Activated CD8-positive, alpha-beta T cell treated with anti-CD3 and anti-CD28 coated beads, Interleukin-2, amount 10 ng/mL, durations not matched to agents 7 days and 5 days (primary cell): Measurements from ENCODE around the gene TMEM139. TPM values are rescaled to one million over a fixed set of nuclear protein-coding genes. Genes with fewer than 3 reads are reported as not detected.
"Not testable (repeated sequence)": the region's sequence is repeated elsewhere in the genome, so short reads cannot be mapped to it uniquely, and the experiment has no call there.

ENCODE experiments used
- ATAC-seq: fragments of 150-1000 bp; cut with Tn5 transposase; one replicate; pipeline ENCODE4 v1.10.0; 2021; ENCODE audit warnings: moderate library complexity
- CTCF ChIA-PET: fragments of 350-600 bp; sonication (Branson Sonifier 250); formaldehyde crosslinking; loops from one replicate; lab custom pipeline; 2021; ENCODE audit warnings: antibody characterized with exemption; lab: Charles Lee
- POLR2A ChIA-PET: fragments of 350-600 bp; sonication (Branson Sonifier 250); formaldehyde crosslinking; loops from one replicate; lab custom pipeline; 2021; ENCODE audit warnings: antibody characterized with exemption; lab: Charles Lee
- DNase-seq: peaks from one replicate; pipeline ENCODE4 v3.0.0-alpha.2; 2020
- H3K27ac Mint-ChIP-seq: one replicate; pipeline ENCODE4 v1.8.0; 2021; ENCODE audit warnings: mild to moderate bottlenecking, mixed read lengths
- H3K27me3 Mint-ChIP-seq: one replicate; pipeline ENCODE4 v1.8.0; 2021; ENCODE audit warnings: low read depth, mixed read lengths
- H3K36me3 Mint-ChIP-seq: one replicate; pipeline ENCODE4 v1.8.0; 2021; ENCODE audit warnings: low read depth, mixed read lengths
- H3K4me1 Mint-ChIP-seq: one replicate; pipeline ENCODE4 v1.8.0; 2021; ENCODE audit warnings: low read depth, mixed read lengths
- H3K4me3 Mint-ChIP-seq: one replicate; pipeline ENCODE4 v1.8.0; 2021; ENCODE audit warnings: mild to moderate bottlenecking, mixed read lengths
- H3K9me3 Mint-ChIP-seq: one replicate; pipeline ENCODE4 v1.8.0; 2022; ENCODE audit warnings: mixed read lengths; ENCODE audit not compliant: insufficient read depth
- total RNA-seq, 2 experiments: library from RNA; stranded (reverse); gene quantifications; one replicate each; pipeline ENCODE4 v1.2.3, GENCODE V29; 2021

The TMEM139 gene
- total RNA-seq, 2 experiments from 2014 or later: 0.29 to 0.65 TPM

- peaks cover 52% of the 10 kb centered on the region for H3K4me1 Mint-ChIP-seq
- POLR2A ChIA-PET: interaction anchor here (0.9 to 1.0 kb wide), 3 partner anchors 29 to 450 kb away, joined by 3 to 6 read pairs (median 3); partner anchors contain the start of gene CASP2
Measured at GRCh38 chr7:143258831-143259230, 25.9 kb upstream of the TMEM139 start.

GRCh38 chr7:143259765-143260164, 25.0 kb upstream of the TMEM139 start:
- Mint-ChIP-seq H3K36me3 (peaks cover 23% of the 10 kb centered on the region), H3K27ac (peak overlapping the region; percentile 1), H3K4me3 (no peak overlapping the region), H3K27me3 (no peaks in the 10 kb centered on the region), H3K9me3 (peaks cover 1% of the 10 kb centered on the region), H3K4me1 (peaks cover 54% of the 10 kb centered on the region)
- ATAC-seq: no peak
- CTCF ChIA-PET: interaction anchor here (1.0 to 16.4 kb wide), 6 partner anchors 10 to 45 kb away, joined by 3 to 224 read pairs (median 4); no protein-coding TSS in a partner anchor
- DNase-seq: no peak
- POLR2A ChIA-PET: interaction anchor here (1.0 to 1.2 kb wide), 2 partner anchors 28 to 36 kb away, joined by 3 to 5 read pairs; partner anchors contain the start of gene CASP2

More at GRCh38 chr7:143258831-143259230, 25.9 kb upstream of the TMEM139 start:
- ATAC-seq (no peak), DNase-seq (no peak)
- Mint-ChIP-seq H3K36me3 (peaks cover 21% of the 10 kb centered on the region), H3K4me3 (peak overlapping the region; percentile 34), H3K9me3 (peaks cover 11% of the 10 kb centered on the region), H3K27me3 (no peaks in the 10 kb centered on the region), H3K27ac (peak overlapping the region; percentile 67)
- CTCF ChIA-PET: interaction anchor here (0.6 to 16.4 kb wide), 10 partner anchors 12 to 157 kb away, joined by 3 to 224 read pairs (median 3); no protein-coding TSS in a partner anchor

GRCh38 chr7:143261901-143262300, 22.9 kb upstream of the TMEM139 start:
- peak overlapping the region; percentile 20 for H3K4me3 Mint-ChIP-seq

GRCh38 chr7:143263266-143264195, 21.2 kb upstream of the TMEM139 start, which contains the start of gene GSTK1:
GSTK1 (plus strand) TSS chr7:143263441; CDS start chr7:143263514, 73 bp downstream.
- Mint-ChIP-seq H3K9me3 (no peaks in the 10 kb centered on the region), H3K27ac (peak within 1 kb of the TSS; percentile 93), H3K4me3 (peak within 1 kb of the TSS; percentile 97), H3K27me3 (no peaks in the 10 kb centered on the region), H3K36me3 (peaks cover 47% of the 10 kb centered on the region), H3K4me1 (peaks cover 53% of the 10 kb centered on the region)
- DNase-seq (peak; percentile 84), ATAC-seq (peak; percentile 99)
- ChIA-PET CTCF (interaction anchor here (0.8 to 16.4 kb wide), 13 partner anchors 8 to 111 kb away, joined by 3 to 224 read pairs (median 5); partner anchors contain the start of gene CASP2), POLR2A (interaction anchor here (0.5 to 3.0 kb wide), 22 partner anchors 9 to 879 kb away, joined by 3 to 34 read pairs (median 6); partner anchors contain the start of gene CASP2)

More at GRCh38 chr7:143261901-143262300, 22.9 kb upstream of the TMEM139 start:
- DNase-seq: no peak
- Mint-ChIP-seq H3K4me1 (peaks cover 50% of the 10 kb centered on the region), H3K36me3 (peaks cover 33% of the 10 kb centered on the region), H3K27ac (peak overlapping the region; percentile 23), H3K27me3 (no peaks in the 10 kb centered on the region), H3K9me3 (no peaks in the 10 kb centered on the region)
- CTCF ChIA-PET: interaction anchor here (1.3 to 16.4 kb wide), 3 partner anchors 15 to 21 kb away, joined by 3 to 224 read pairs (median 11); no protein-coding TSS in a partner anchor
- ATAC-seq: no peak
- POLR2A ChIA-PET: interaction anchor here (1.6 to 2.7 kb wide), 2 partner anchors 17 to 18 kb away, joined by 4 to 20 read pairs; no protein-coding TSS in a partner anchor

GRCh38 chr7:143264196-143264568, 20.6 kb upstream of the TMEM139 start:
- H3K27me3 Mint-ChIP-seq, H3K9me3 Mint-ChIP-seq, ATAC-seq, DNase-seq: not testable (repeated sequence)
- H3K27ac Mint-ChIP-seq: peak overlapping the region; percentile 93
- POLR2A ChIA-PET: interaction anchor here (0.6 to 3.0 kb wide), 16 partner anchors 9 to 474 kb away, joined by 3 to 34 read pairs (median 9); partner anchors contain the start of gene CASP2
- peaks cover 47% of the 10 kb centered on the region for H3K4me1 Mint-ChIP-seq
- CTCF ChIA-PET: interaction anchor here (1.0 to 16.4 kb wide), 11 partner anchors 8 to 110 kb away, joined by 3 to 224 read pairs (median 7); partner anchors contain the start of gene CASP2
- peaks cover 53% of the 10 kb centered on the region for H3K36me3 Mint-ChIP-seq
- peak overlapping the region; percentile 97 for H3K4me3 Mint-ChIP-seq

- CTCF ChIA-PET: interaction anchor here (1.0 to 16.4 kb wide), 8 partner anchors 9 to 50 kb away, joined by 3 to 224 read pairs (median 10); partner anchors contain the start of gene CASP2
- no peak for ATAC-seq
- peaks cover 62% of the 10 kb centered on the region for H3K36me3 Mint-ChIP-seq
- no peaks in the 10 kb centered on the region for H3K27me3 Mint-ChIP-seq
- no peaks in the 10 kb centered on the region for H3K9me3 Mint-ChIP-seq
- H3K4me1 Mint-ChIP-seq: peaks cover 39% of the 10 kb centered on the region
- POLR2A ChIA-PET: interaction anchor here (0.6 to 3.0 kb wide), 6 partner anchors 8 to 115 kb away, joined by 3 to 34 read pairs (median 10); no protein-coding TSS in a partner anchor
- no peak for DNase-seq
- H3K27ac Mint-ChIP-seq: peak overlapping the region; percentile 2
- peak overlapping the region; percentile 97 for H3K4me3 Mint-ChIP-seq
Measured at GRCh38 chr7:143265017-143265693, 19.6 kb upstream of the TMEM139 start.

GRCh38 chr7:143269251-143269650, 15.5 kb upstream of the TMEM139 start:
- no peaks in the 10 kb centered on the region for H3K9me3 Mint-ChIP-seq
- H3K4me3 Mint-ChIP-seq: no peak overlapping the region
- peaks cover 28% of the 10 kb centered on the region for H3K4me1 Mint-ChIP-seq
- ChIA-PET POLR2A (interaction anchor here (1.4 to 1.5 kb wide), 3 partner anchors 11 to 110 kb away, joined by 3 to 5 read pairs (median 4); no protein-coding TSS in a partner anchor), CTCF (interaction anchor here (16.4 kb wide), 1 partner anchor 28 kb away, joined by 224 read pairs; no protein-coding TSS in a partner anchor)
- no peaks in the 10 kb centered on the region for H3K27me3 Mint-ChIP-seq
- H3K36me3 Mint-ChIP-seq: peaks cover 56% of the 10 kb centered on the region
- H3K27ac Mint-ChIP-seq: peak overlapping the region; percentile 36
- DNase-seq: no peak
- no peak for ATAC-seq

GRCh38 chr7:143271240-143271639, 13.5 kb upstream of the TMEM139 start:
- DNase-seq (no peak), ATAC-seq (no peak)
- Mint-ChIP-seq H3K4me1 (peaks cover 12% of the 10 kb centered on the region), H3K27me3 (no peaks in the 10 kb centered on the region), H3K4me3 (no peak overlapping the region), H3K9me3 (no peaks in the 10 kb centered on the region), H3K27ac (no peak overlapping the region), H3K36me3 (peaks cover 40% of the 10 kb centered on the region)
- CTCF ChIA-PET: interaction anchor here (1.0 kb wide), 1 partner anchor 39 kb away, joined by 3 read pairs; no protein-coding TSS in a partner anchor
- POLR2A ChIA-PET: interaction anchor here (4.1 kb wide), 1 partner anchor 7 kb away, joined by 17 read pairs; the partner anchor contains the start of gene GSTK1

GRCh38 chr7:143272871-143273270, 11.9 kb upstream of the TMEM139 start:
- DNase-seq (no peak), ATAC-seq (no peak)
- Mint-ChIP-seq H3K9me3 (no peaks in the 10 kb centered on the region), H3K27ac (no peak overlapping the region), H3K4me1 (peaks cover 2% of the 10 kb centered on the region), H3K36me3 (peaks cover 27% of the 10 kb centered on the region), H3K4me3 (no peak overlapping the region), H3K27me3 (no peaks in the 10 kb centered on the region)
- ChIA-PET POLR2A (interaction anchor here (0.7 to 4.1 kb wide), 2 partner anchors 9 to 15 kb away, joined by 5 to 17 read pairs; partner anchors contain the start of genes CASP2 and GSTK1), CTCF (interaction anchor here (2.5 to 2.6 kb wide), 2 partner anchors 26 to 33 kb away, joined by 9 to 10 read pairs; no protein-coding TSS in a partner anchor)
